CD8-positive, alpha-beta memory T cell (primary cell): ENCODE results near the gene HDAC9. TPM values are rescaled to one million over a fixed set of nuclear protein-coding genes. Genes with fewer than 3 reads are reported as not detected.

ENCODE experiments used
- CTCF ChIA-PET: fragments of 350-600 bp; sonication (Branson Sonifier 250); formaldehyde crosslinking; loops from one replicate; lab custom pipeline; 2021; ENCODE audit warnings: antibody characterized with exemption; lab: Charles Lee
- POLR2A ChIA-PET: fragments of 350-600 bp; sonication (Branson Sonifier 250); formaldehyde crosslinking; loops from one replicate; lab custom pipeline; 2021; ENCODE audit warnings: antibody characterized with exemption; lab: Charles Lee
- DNase-seq, 5 donors: peaks; one replicate each; pipeline versions ENCODE4 v3.0.0 to v3.0.0-alpha.2; 2020 to 2022; ENCODE audit warnings: mixed read lengths in 1 of 5
- H3K27ac ChIP-seq: one replicate; pipeline ENCODE4 v1.7.0; 2013; ENCODE audit warnings: low read depth, mild to moderate bottlenecking, low read length, moderate library complexity
- H3K27me3 ChIP-seq: 2 replicates; pipeline ENCODE4 v1.7.0; 2013; ENCODE audit warnings: low read length, mild to moderate bottlenecking; ENCODE audit not compliant: insufficient read depth, poor library complexity, severe bottlenecking
- H3K36me3 ChIP-seq: 2 replicates; pipeline ENCODE4 v1.7.0; 2013; ENCODE audit warnings: mild to moderate bottlenecking, low read length, moderate library complexity; ENCODE audit not compliant: insufficient read depth
- H3K4me1 ChIP-seq: 2 replicates; pipeline ENCODE4 v1.7.0; 2013; ENCODE audit warnings: mild to moderate bottlenecking, low read length, moderate library complexity; ENCODE audit not compliant: insufficient read depth
- H3K4me3 ChIP-seq: 2 replicates; pipeline ENCODE4 v1.7.0; 2013; ENCODE audit warnings: mild to moderate bottlenecking, low read length
- H3K9me3 ChIP-seq: 2 replicates; pipeline ENCODE4 v1.7.0; 2013; ENCODE audit warnings: mild to moderate bottlenecking, low read length
- H3K27ac Mint-ChIP-seq, 8 donors: one replicate each; pipeline ENCODE4 v1.8.0; 2020 to 2021; ENCODE audit warnings: mixed read lengths in 8 of 8, mild to moderate bottlenecking in 6 of 8, inconsistent platforms in 3 of 8, moderate library complexity in 3 of 8
- H3K27me3 Mint-ChIP-seq, 2 donors: one replicate each; pipeline ENCODE4 v1.8.0; 2020 to 2021; ENCODE audit warnings: mixed read lengths in 2 of 2, mild to moderate bottlenecking in 1 of 2, moderate library complexity in 1 of 2
- H3K36me3 Mint-ChIP-seq, 3 donors: one replicate each; pipeline ENCODE4 v1.8.0; 2020 to 2021; ENCODE audit warnings: mixed read lengths in 3 of 3, inconsistent platforms in 1 of 3, mild to moderate bottlenecking in 1 of 3
- H3K4me1 Mint-ChIP-seq, 3 donors: one replicate each; pipeline ENCODE4 v1.8.0; 2020 to 2021; ENCODE audit warnings: mixed read lengths in 3 of 3, inconsistent platforms in 1 of 3, mild to moderate bottlenecking in 1 of 3
- H3K4me3 Mint-ChIP-seq, 7 donors: one replicate each; pipeline ENCODE4 v1.8.0; 2020 to 2021; ENCODE audit warnings: mixed read lengths in 7 of 7, mild to moderate bottlenecking in 6 of 7, moderate library complexity in 4 of 7, inconsistent platforms in 2 of 7
- H3K9me3 Mint-ChIP-seq, 5 donors: one replicate each; pipeline ENCODE4 v1.8.0; 2020 to 2022; ENCODE audit warnings: mixed read lengths in 5 of 5, mild to moderate bottlenecking in 3 of 5, moderate library complexity in 2 of 5, inconsistent platforms in 1 of 5
- polyA plus RNA-seq: library from polyadenylated mRNA; unstranded; fragments of 300-500 nt; fragmentation: Illumina TruSeq; gene quantifications from one replicate; pipeline ENCODE4 v1.2.3, GENCODE V29; 2021
- total RNA-seq, 2 experiments: library from RNA; stranded (reverse); gene quantifications; one replicate each; pipeline ENCODE4 v1.2.3, GENCODE V29; 2021

HDAC9 gene
- total and polyA plus RNA-seq, 3 experiments from 2014 or later: 2.5 to 5.0 (median 3.2) TPM

- Histone ChIP-seq H3K36me3 (no peaks in the 10 kb centered on the region), H3K27me3 (no peaks in the 10 kb centered on the region), H3K4me1 (no peaks in the 10 kb centered on the region), H3K4me3 (no peak overlapping the region), H3K9me3 (no peaks in the 10 kb centered on the region), H3K27ac (no peak overlapping the region)
- H3K27ac Mint-ChIP-seq: no peak overlapping the region
- H3K4me1 Mint-ChIP-seq: peaks cover 2 to 18% (median 4%) of the 10 kb centered on the region in 3 donors
- H3K36me3 Mint-ChIP-seq: no peaks in the 10 kb centered on the region
- ChIA-PET CTCF (no interaction called here), POLR2A (no interaction called here)
- H3K4me3 Mint-ChIP-seq: no peak overlapping the region
- H3K9me3 Mint-ChIP-seq: no peaks in the 10 kb centered on the region
- no peak for DNase-seq
- peaks cover 0 to 3% of the 10 kb centered on the region in 2 donors for H3K27me3 Mint-ChIP-seq
These were observed 33.6 kb upstream of the HDAC9 start for GRCh38 chr7:18461785-18462467.

- Mint-ChIP-seq H3K4me3 (no peak overlapping the region), H3K9me3 (no peaks in the 10 kb centered on the region), H3K36me3 (no peaks in the 10 kb centered on the region), H3K4me1 (peaks cover 0 to 3% (median 0%) of the 10 kb centered on the region in 3 donors), H3K27ac (no peak overlapping the region), H3K27me3 (no peaks in the 10 kb centered on the region)
- H3K36me3 ChIP-seq: no peaks in the 10 kb centered on the region
- no peaks in the 10 kb centered on the region for H3K9me3 ChIP-seq
- ChIA-PET POLR2A (no interaction called here), CTCF (no interaction called here)
- no peaks in the 10 kb centered on the region for H3K4me1 ChIP-seq
- H3K4me3 ChIP-seq: no peak overlapping the region
- no peaks in the 10 kb centered on the region for H3K27me3 ChIP-seq
- no peak for DNase-seq
- no peak overlapping the region for H3K27ac ChIP-seq
These were observed 30.7 kb upstream of the HDAC9 start for GRCh38 chr7:18464830-18465229.

GRCh38 chr7:18467011-18467410 is 28.5 kb upstream of the HDAC9 start:
- Histone ChIP-seq H3K27ac (no peak overlapping the region), H3K27me3 (no peaks in the 10 kb centered on the region), H3K4me3 (no peak overlapping the region), H3K4me1 (no peaks in the 10 kb centered on the region), H3K9me3 (no peaks in the 10 kb centered on the region), H3K36me3 (no peaks in the 10 kb centered on the region)
- H3K4me1 Mint-ChIP-seq: no peaks in the 10 kb centered on the region
- H3K36me3 Mint-ChIP-seq: no peaks in the 10 kb centered on the region
- POLR2A ChIA-PET: no interaction called here
- no peak for DNase-seq
- no peak overlapping the region for H3K4me3 Mint-ChIP-seq
- H3K9me3 Mint-ChIP-seq: no peaks in the 10 kb centered on the region
- H3K27me3 Mint-ChIP-seq: no peaks in the 10 kb centered on the region
- CTCF ChIA-PET: no interaction called here
- H3K27ac Mint-ChIP-seq: no peak overlapping the region

- H3K9me3 ChIP-seq: no peaks in the 10 kb centered on the region
- CTCF ChIA-PET: no interaction called here
These were observed 26.8 kb upstream of the HDAC9 start for GRCh38 chr7:18468795-18469194.

GRCh38 chr7:18469316-18469715 is 26.2 kb upstream of the HDAC9 start:
- H3K27me3 ChIP-seq: no peaks in the 10 kb centered on the region
- Mint-ChIP-seq H3K36me3 (no peaks in the 10 kb centered on the region), H3K4me3 (no peak overlapping the region), H3K4me1 (no peaks in the 10 kb centered on the region), H3K27me3 (no peaks in the 10 kb centered on the region), H3K9me3 (no peaks in the 10 kb centered on the region), H3K27ac (no peak overlapping the region)
- ChIA-PET POLR2A (no interaction called here), CTCF (no interaction called here)
- H3K4me1 ChIP-seq: no peaks in the 10 kb centered on the region
- no peak overlapping the region for H3K27ac ChIP-seq
- H3K9me3 ChIP-seq: no peaks in the 10 kb centered on the region
- no peaks in the 10 kb centered on the region for H3K36me3 ChIP-seq
- no peak for DNase-seq
- H3K4me3 ChIP-seq: no peak overlapping the region

More at GRCh38 chr7:18468795-18469194, 26.8 kb upstream of the HDAC9 start:
- no peaks in the 10 kb centered on the region for H3K27me3 Mint-ChIP-seq
- H3K36me3 Mint-ChIP-seq: no peaks in the 10 kb centered on the region
- Histone ChIP-seq H3K4me1 (no peaks in the 10 kb centered on the region), H3K27ac (no peak overlapping the region), H3K4me3 (no peak overlapping the region), H3K36me3 (no peaks in the 10 kb centered on the region), H3K27me3 (no peaks in the 10 kb centered on the region)
- H3K4me1 Mint-ChIP-seq: no peaks in the 10 kb centered on the region
- POLR2A ChIA-PET: no interaction called here
- no peak for DNase-seq
- no peak overlapping the region for H3K27ac Mint-ChIP-seq
- H3K9me3 Mint-ChIP-seq: no peaks in the 10 kb centered on the region
- H3K4me3 Mint-ChIP-seq: no peak overlapping the region

GRCh38 chr7:18471476-18472160 is 23.9 kb upstream of the HDAC9 start:
- Mint-ChIP-seq H3K27ac (peak overlapping the region in 1 of 8 donors; percentile 42), H3K4me3 (no peak overlapping the region), H3K4me1 (no peaks in the 10 kb centered on the region), H3K9me3 (no peaks in the 10 kb centered on the region), H3K36me3 (no peaks in the 10 kb centered on the region), H3K27me3 (no peaks in the 10 kb centered on the region)
- Histone ChIP-seq H3K36me3 (no peaks in the 10 kb centered on the region), H3K4me3 (no peak overlapping the region), H3K4me1 (no peaks in the 10 kb centered on the region), H3K27me3 (no peaks in the 10 kb centered on the region), H3K9me3 (no peaks in the 10 kb centered on the region), H3K27ac (no peak overlapping the region)
- POLR2A ChIA-PET: no interaction called here
- no peak for DNase-seq
- CTCF ChIA-PET: no interaction called here

GRCh38 chr7:18472161-18472483 is 23.4 kb upstream of the HDAC9 start:
- Histone ChIP-seq H3K27me3 (no peaks in the 10 kb centered on the region), H3K4me3 (no peak overlapping the region), H3K27ac (no peak overlapping the region), H3K36me3 (no peaks in the 10 kb centered on the region), H3K9me3 (no peaks in the 10 kb centered on the region), H3K4me1 (no peaks in the 10 kb centered on the region)
- Mint-ChIP-seq H3K27me3 (no peaks in the 10 kb centered on the region), H3K27ac (no peak overlapping the region), H3K4me3 (no peak overlapping the region), H3K9me3 (no peaks in the 10 kb centered on the region), H3K4me1 (no peaks in the 10 kb centered on the region), H3K36me3 (no peaks in the 10 kb centered on the region)
- CTCF ChIA-PET: no interaction called here
- no peak for DNase-seq
- POLR2A ChIA-PET: no interaction called here

- Mint-ChIP-seq H3K4me3 (no peak overlapping the region), H3K36me3 (no peaks in the 10 kb centered on the region), H3K4me1 (no peaks in the 10 kb centered on the region), H3K9me3 (no peaks in the 10 kb centered on the region), H3K27ac (no peak overlapping the region), H3K27me3 (no peaks in the 10 kb centered on the region)
- no peaks in the 10 kb centered on the region for H3K4me1 ChIP-seq
- ChIA-PET CTCF (no interaction called here), POLR2A (no interaction called here)
- DNase-seq: no peak
- no peaks in the 10 kb centered on the region for H3K27me3 ChIP-seq
- H3K36me3 ChIP-seq: no peaks in the 10 kb centered on the region
- no peaks in the 10 kb centered on the region for H3K9me3 ChIP-seq
- no peak overlapping the region for H3K27ac ChIP-seq
- no peak overlapping the region for H3K4me3 ChIP-seq
These were observed 22.4 kb upstream of the HDAC9 start for GRCh38 chr7:18473119-18473518.
